ENCODE data around the gene RABGGTA.
A peak's percentile ranks its signal among the peaks of the same experiment; 100 is the strongest.
"Not testable (repeated sequence)": the region's sequence is repeated elsewhere in the genome, so short reads cannot be mapped to it uniquely, and the experiment has no call there.

Gene RABGGTA

DNA sequence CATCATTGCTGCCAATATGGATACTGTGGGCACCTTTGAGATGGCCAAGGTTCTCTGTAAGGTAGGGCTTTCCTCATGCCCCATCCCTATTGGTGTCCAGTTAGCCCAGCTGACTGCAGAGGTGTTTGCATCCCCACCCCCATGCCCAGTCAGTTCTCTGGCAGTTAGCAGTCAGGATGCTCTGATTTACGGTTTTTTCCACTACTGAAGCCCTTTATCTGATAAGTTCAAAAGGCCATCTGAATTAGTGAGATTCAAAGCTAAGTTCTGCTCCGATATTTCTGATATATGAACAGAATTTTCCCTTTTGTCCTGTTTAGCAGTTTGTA is 37.9 kb downstream of the RABGGTA start:
- peaks cover 36% of the 10 kb centered on the region for H3K36me3 Mint-ChIP-seq (ENCODE audit: insufficient read depth)
- H3K27me3 Mint-ChIP-seq: no peaks in the 10 kb centered on the region
- peaks cover 41 to 48% of the 10 kb centered on the region in 2 donors for H3K4me1 Mint-ChIP-seq (ENCODE audit: low read depth in 2 of 2)

DNA sequence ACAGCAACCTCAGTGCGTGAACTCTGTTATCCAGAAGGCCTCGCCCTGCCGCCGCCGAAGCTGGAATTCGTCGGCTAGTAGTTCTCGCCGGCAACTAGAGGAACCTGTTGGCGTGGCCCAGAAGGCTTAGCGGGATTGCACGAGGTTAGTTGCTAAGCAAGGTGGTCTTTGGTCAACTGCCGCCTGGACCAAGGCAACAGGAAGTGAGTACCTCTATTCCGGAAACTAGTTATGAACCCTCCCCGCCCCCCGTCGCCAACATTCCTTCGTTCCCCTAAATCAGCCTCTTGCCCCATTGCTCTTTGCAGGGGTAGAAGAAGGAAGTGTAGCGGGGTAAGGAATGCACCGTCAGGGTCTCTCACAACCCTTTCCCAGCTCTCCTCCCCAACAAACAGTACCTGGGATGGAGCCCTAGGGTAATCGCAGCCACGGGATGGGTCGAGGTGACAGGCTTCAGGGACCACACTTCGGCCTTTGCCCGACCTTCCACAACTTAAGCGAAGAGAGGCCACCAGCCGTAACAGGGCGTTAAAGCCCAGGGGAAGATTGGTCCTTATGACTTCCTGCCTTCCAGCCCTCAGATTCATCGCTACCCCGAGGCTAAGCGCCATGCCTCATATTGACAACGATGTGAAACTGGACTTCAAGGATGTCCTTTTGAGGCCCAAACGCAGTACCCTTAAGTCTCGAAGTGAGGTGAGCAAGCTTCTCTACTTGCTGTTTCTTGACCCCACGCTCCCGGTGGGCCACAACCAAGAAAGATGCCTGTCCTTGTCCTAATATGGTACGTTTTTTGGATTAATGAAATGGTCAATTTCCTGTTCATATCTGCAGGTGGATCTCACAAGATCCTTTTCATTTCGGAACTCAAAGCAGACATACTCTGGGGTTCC is 38.5 kb downstream of the RABGGTA start, which contains the start of gene GMPR2:
GMPR2 (plus strand) TSS at position 285 of the 893 bp plus-strand sequence; CDS start at position 610, 325 bp downstream.
- Mint-ChIP-seq H3K27ac (peak within 1 kb of the TSS; percentile 81 to 91), H3K9me3 (no peaks in the 10 kb centered on the region), H3K27me3 (no peaks in the 10 kb centered on the region), H3K4me3 (peak within 1 kb of the TSS; percentile 80 to 85), H3K36me3 (ENCODE audit: insufficient read depth) (peaks cover 38% of the 10 kb centered on the region), H3K4me1 (ENCODE audit: low read depth in 2 of 2) (peaks cover 37 to 42% of the 10 kb centered on the region in 2 donors)
- DNase-seq: no peak
- ATAC-seq (replicated peaks): peak; percentile 14

More for the DNA sequence above, 37.9 kb downstream of the RABGGTA start:
- Mint-ChIP-seq H3K4me3 (peak overlapping the region; percentile 80 to 85), H3K9me3 (no peaks in the 10 kb centered on the region), H3K27ac (peak overlapping the region; percentile 49 to 81)
- DNase-seq (no peak), ATAC-seq (replicated peaks) (no peak)

- H3K27me3 Mint-ChIP-seq: no peaks in the 10 kb centered on the region
- ATAC-seq (replicated peaks) (peak; percentile 83), DNase-seq (peak; percentile 82 to 86 (median 82))
- H3K4me3 Mint-ChIP-seq: peak within 1 kb of the TSS; percentile 80 to 85
- peak within 1 kb of the TSS; percentile 81 to 91 for H3K27ac Mint-ChIP-seq
- peaks cover 38% of the 10 kb centered on the region for H3K36me3 Mint-ChIP-seq (ENCODE audit: insufficient read depth)
- no peaks in the 10 kb centered on the region for H3K9me3 Mint-ChIP-seq
- peaks cover 36 to 42% of the 10 kb centered on the region in 2 donors for H3K4me1 Mint-ChIP-seq (ENCODE audit: low read depth in 2 of 2)
These were observed 39.2 kb downstream of the RABGGTA start, which contains the start of gene NEDD8 for GRCh38 chr14:24232121-24232644. TSS of gene NEDD8 (minus strand) at chr14:24232367. CDS start at chr14:24232267, 100 bp downstream.

- Mint-ChIP-seq H3K4me3 (peak overlapping the region; percentile 80 to 85), H3K9me3 (no peaks in the 10 kb centered on the region), H3K4me1 (ENCODE audit: low read depth in 2 of 2) (peaks cover 32 to 40% of the 10 kb centered on the region in 2 donors), H3K36me3 (ENCODE audit: insufficient read depth) (peaks cover 32% of the 10 kb centered on the region), H3K27ac (peak overlapping the region; percentile 81 to 91), H3K27me3 (no peaks in the 10 kb centered on the region)
- peak; percentile 52 for ATAC-seq (replicated peaks)
- peak; percentile 23 to 35 (median 27) for DNase-seq
These were observed 39.9 kb downstream of the RABGGTA start for GRCh38 chr14:24231263-24232120.

DNA sequence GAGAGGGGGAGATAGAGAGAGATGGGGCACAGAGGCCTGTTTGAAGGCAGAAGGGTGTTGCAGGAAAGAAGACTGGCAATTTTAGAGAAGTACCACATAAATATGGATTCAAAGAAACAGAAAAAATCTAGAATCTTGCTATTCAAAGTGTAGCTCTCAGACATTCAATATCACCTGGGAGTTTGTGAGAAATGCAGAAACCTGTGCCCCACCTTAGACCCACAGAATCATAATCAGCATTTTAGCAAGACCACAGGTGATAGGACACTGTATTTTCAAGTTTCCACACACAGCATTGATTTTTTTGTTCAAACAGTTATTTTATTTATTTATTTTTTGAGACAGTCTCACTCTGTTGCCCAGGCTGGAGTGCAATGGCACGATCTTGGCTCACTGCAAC is 42.5 kb downstream of the RABGGTA start:
- Mint-ChIP-seq H3K36me3 (ENCODE audit: insufficient read depth) (peaks cover 39% of the 10 kb centered on the region), H3K4me3 (no peak overlapping the region), H3K4me1 (ENCODE audit: low read depth in 2 of 2) (peaks cover 28 to 29% of the 10 kb centered on the region in 2 donors), H3K27me3 (no peaks in the 10 kb centered on the region), H3K27ac (no peak overlapping the region), H3K9me3 (no peaks in the 10 kb centered on the region)
- DNase-seq (no peak), ATAC-seq (replicated peaks) (no peak)

GRCh38 chr14:24226473-24226872 is 44.9 kb downstream of the RABGGTA start:
- peaks cover 36% of the 10 kb centered on the region for H3K36me3 Mint-ChIP-seq (ENCODE audit: insufficient read depth)

GRCh38 chr14:24224618-24225071 is 46.8 kb downstream of the RABGGTA start:
- no peak for ATAC-seq (replicated peaks)
- Mint-ChIP-seq H3K4me1 (ENCODE audit: low read depth in 2 of 2) (peaks cover 11 to 18% of the 10 kb centered on the region in 2 donors), H3K27me3 (no peaks in the 10 kb centered on the region), H3K36me3 (ENCODE audit: insufficient read depth) (peaks cover 35% of the 10 kb centered on the region), H3K4me3 (no peak overlapping the region), H3K9me3 (no peaks in the 10 kb centered on the region), H3K27ac (peak overlapping the region; percentile 59 to 71)
- DNase-seq: no peak

More at GRCh38 chr14:24226473-24226872, 44.9 kb downstream of the RABGGTA start:
- Mint-ChIP-seq H3K4me3 (no peak overlapping the region), H3K9me3 (no peaks in the 10 kb centered on the region), H3K27me3 (no peaks in the 10 kb centered on the region), H3K27ac (no peak overlapping the region), H3K4me1 (ENCODE audit: low read depth in 2 of 2) (peaks cover 15 to 24% of the 10 kb centered on the region in 2 donors)
- DNase-seq (no peak), ATAC-seq (replicated peaks) (no peak)

GRCh38 chr14:24222987-24223386 is 48.4 kb downstream of the RABGGTA start:
- H3K36me3 Mint-ChIP-seq (ENCODE audit: insufficient read depth): peaks cover 26% of the 10 kb centered on the region
- H3K27me3 Mint-ChIP-seq; H3K9me3 Mint-ChIP-seq; ATAC-seq (replicated peaks); DNase-seq; H3K4me3 Mint-ChIP-seq; H3K27ac Mint-ChIP-seq: not testable (repeated sequence)
- H3K4me1 Mint-ChIP-seq (ENCODE audit: low read depth in 2 of 2): peaks cover 10 to 22% of the 10 kb centered on the region in 2 donors

DNA sequence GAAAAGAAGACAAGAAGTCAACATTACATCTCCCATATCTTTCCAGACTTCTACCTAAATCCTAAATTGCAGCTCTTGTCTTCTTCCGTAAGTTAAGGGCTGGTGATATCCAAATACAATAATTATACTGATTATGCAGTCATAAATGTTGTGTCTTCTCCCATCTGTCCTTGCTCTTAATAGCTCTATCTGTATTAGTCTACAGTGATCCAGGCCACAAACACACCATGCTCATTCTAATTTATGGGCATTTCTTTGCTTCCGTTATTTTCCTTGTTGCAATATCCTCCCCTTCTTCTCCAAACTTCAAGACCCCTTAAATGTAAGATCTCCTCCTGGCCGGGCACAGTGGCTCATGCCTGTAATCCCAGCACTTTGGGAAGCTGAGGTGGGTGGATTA is 51.9 kb downstream of the RABGGTA start:
- Mint-ChIP-seq H3K4me1 (ENCODE audit: low read depth in 2 of 2) (peaks cover 16 to 17% of the 10 kb centered on the region in 2 donors), H3K27me3 (no peaks in the 10 kb centered on the region), H3K36me3 (ENCODE audit: insufficient read depth) (peaks cover 22% of the 10 kb centered on the region), H3K27ac (peak overlapping the region in 1 of 2 donors; percentile 70), H3K9me3 (no peaks in the 10 kb centered on the region), H3K4me3 (no peak overlapping the region)
- DNase-seq: no peak
- ATAC-seq (replicated peaks): no peak

DNA sequence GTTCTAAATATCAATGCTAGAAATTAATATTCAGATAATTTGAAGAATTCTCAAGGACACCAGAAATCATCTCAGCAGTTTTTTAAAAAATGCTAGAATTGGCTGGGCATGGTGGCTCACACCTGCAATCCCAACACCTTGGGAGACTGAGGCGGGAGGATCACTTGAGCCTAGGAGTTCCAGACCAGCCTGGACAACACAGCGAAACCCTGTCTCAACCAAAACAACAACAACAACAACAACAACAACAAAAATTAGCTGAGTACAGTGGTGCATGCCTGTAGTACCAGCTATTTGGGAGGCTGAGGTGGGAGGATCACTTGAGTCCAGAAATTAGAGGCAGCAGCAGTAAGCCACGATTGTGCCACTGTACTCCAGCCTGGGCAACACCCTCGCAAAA is 52.3 kb downstream of the RABGGTA start:
- H3K27me3 Mint-ChIP-seq: no peaks in the 10 kb centered on the region
- peak overlapping the region in 1 of 2 donors; percentile 70 for H3K27ac Mint-ChIP-seq
- H3K36me3 Mint-ChIP-seq (ENCODE audit: insufficient read depth): peaks cover 22% of the 10 kb centered on the region
- H3K4me1 Mint-ChIP-seq (ENCODE audit: low read depth in 2 of 2): peaks cover 20% of the 10 kb centered on the region in 2 donors
- no peak overlapping the region for H3K4me3 Mint-ChIP-seq
- ATAC-seq (replicated peaks) (no peak), DNase-seq (no peak)
- H3K9me3 Mint-ChIP-seq: no peaks in the 10 kb centered on the region

DNA sequence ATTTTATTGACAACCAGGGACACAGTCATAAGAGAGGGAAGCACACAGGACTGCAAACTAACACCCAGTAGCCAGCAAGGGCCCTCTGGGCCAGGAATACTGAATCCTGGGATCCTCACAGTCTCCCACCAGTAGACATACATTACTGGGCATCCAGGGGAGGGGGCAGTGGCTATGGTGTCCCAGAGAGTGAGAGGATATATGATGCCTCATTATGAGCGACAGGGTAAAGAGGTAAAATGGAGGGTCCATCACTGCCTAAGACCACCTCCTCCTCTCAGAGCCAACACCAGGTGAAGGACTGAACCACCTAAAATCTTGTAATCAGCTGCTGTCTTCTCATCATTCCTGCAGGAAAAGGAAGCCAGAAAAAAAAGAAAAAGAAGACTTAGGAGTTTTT is 54.5 kb downstream of the RABGGTA start:
- H3K27me3 Mint-ChIP-seq; DNase-seq; ATAC-seq (replicated peaks); H3K9me3 Mint-ChIP-seq: not testable (repeated sequence)
- Mint-ChIP-seq H3K4me1 (ENCODE audit: low read depth in 2 of 2) (peaks cover 29 to 30% of the 10 kb centered on the region in 2 donors), H3K27ac (peak overlapping the region; percentile 97 to 99), H3K36me3 (ENCODE audit: insufficient read depth) (peaks cover 40% of the 10 kb centered on the region), H3K4me3 (peak overlapping the region in 1 of 2 donors; percentile 94)

- H3K4me1 Mint-ChIP-seq (ENCODE audit: low read depth in 2 of 2): peaks cover 34% of the 10 kb centered on the region in 2 donors
- no peaks in the 10 kb centered on the region for H3K27me3 Mint-ChIP-seq
- no peak for ATAC-seq (replicated peaks)
- peak overlapping the region; percentile 97 to 99 for H3K27ac Mint-ChIP-seq
- H3K9me3 Mint-ChIP-seq: no peaks in the 10 kb centered on the region
- H3K4me3 Mint-ChIP-seq: peak overlapping the region; percentile 90 to 94
- peaks cover 40% of the 10 kb centered on the region for H3K36me3 Mint-ChIP-seq (ENCODE audit: insufficient read depth)
- DNase-seq: no peak
These were observed 55.1 kb downstream of the RABGGTA start for GRCh38 chr14:24216345-24216699.

Measured in effector memory CD8-positive, alpha-beta T cell (primary cell).